Anterior cingulate cortex (tissue), 58 donors: Measurements from ENCODE around the gene ADD3.
"Not testable (repeated sequence)": the region's sequence is repeated elsewhere in the genome, so short reads cannot be mapped to it uniquely, and the experiment has no call there.

Experiments used
- DNase-seq, 58 donors: peaks; one replicate each; lab custom pipeline; 2025; lab: John Stamatoyannopoulos, UW

The ADD3 gene

DNA sequence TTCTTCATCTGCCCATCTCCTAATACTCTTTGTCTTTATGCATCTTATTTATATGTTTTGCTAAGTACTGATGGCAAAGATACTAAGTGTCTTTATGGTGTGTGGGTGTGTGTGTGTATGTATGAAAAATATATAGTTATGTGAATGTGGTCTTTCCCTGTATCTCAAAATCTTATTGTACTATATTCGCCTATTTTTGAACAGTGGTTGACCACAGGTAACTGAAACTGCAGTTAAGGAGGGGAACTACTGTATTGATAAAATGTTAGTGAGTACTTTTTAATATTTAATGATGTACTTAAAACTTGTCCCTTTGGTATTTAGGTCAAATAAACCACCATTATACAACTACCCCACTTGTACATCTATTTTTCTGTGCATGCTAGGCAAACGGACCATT, 85.9 kb downstream of the ADD3 start:
- DNase-seq, result no peak

GRCh38 chr10:110094786-110095185, 87.0 kb downstream of the ADD3 start:
- no peak for DNase-seq

- DNase-seq, result no peak
Observed at GRCh38 chr10:110101464-110102144, 93.8 kb downstream of the ADD3 start.

- no peak for DNase-seq
Observed at GRCh38 chr10:110103921-110104461, 96.2 kb downstream of the ADD3 start.

DNA sequence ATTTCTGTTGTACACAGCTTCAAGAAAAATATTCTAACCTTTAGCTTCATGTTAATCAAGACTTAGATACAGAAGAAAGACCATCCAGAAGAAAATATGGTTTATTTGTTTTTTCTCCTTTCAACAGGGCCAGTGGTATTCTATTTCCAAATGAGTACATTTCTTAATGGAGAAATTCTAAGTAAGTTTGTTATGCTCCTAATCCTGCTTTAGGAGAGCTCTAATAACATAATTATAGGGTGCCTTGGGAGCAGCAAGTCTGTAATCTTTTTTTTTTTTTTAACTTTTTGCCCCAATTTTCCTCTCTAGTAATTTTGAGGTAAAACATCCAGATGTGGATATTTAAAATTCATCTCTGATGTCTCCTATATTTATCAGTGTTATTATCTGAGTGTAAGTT, 98.1 kb downstream of the ADD3 start:
- no peak for DNase-seq

- no peak for DNase-seq
Observed at GRCh38 chr10:110107430-110107829, 99.6 kb downstream of the ADD3 start.

DNA sequence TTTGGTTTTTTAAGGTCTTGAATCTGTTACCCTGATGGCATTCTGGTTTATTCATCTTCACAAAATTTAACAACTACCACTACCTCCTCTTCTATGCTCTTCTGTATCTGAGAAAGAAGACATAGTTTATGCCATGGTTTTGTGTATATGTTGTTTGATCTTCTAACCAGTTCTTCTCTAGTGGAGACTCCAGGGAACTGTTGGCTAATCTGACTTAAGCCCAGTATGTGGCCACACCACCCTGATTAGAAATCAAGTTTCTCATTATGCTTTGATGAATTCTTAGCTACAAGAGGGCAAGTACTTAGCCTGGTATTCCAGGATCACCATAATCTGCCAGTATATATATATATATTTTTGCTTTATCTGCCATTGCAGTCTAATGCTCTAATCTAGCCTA, 100.1 kb downstream of the ADD3 start:
- no peak for DNase-seq

DNA sequence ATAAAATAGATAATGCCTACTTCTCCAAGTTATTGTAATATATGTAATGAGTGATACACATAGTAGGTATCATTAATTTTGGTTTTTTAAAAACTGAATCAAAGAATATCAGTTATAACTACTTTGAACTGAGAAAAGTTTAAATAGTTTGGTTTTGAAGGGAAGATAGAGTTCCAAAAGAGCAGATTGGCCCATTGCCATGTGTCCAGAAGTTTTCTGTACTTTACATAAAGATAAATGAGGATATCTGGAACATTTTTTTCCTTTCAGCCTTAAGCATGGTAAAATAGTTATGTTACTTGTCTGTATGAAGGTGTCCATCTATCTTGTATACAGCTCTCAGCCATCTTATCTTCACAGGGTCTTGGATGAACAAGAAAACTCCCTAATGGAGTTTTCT, 101.7 kb downstream of the ADD3 start:
- no peak for DNase-seq

GRCh38 chr10:110110338-110110737, 102.6 kb downstream of the ADD3 start:
- no peak for DNase-seq

DNA sequence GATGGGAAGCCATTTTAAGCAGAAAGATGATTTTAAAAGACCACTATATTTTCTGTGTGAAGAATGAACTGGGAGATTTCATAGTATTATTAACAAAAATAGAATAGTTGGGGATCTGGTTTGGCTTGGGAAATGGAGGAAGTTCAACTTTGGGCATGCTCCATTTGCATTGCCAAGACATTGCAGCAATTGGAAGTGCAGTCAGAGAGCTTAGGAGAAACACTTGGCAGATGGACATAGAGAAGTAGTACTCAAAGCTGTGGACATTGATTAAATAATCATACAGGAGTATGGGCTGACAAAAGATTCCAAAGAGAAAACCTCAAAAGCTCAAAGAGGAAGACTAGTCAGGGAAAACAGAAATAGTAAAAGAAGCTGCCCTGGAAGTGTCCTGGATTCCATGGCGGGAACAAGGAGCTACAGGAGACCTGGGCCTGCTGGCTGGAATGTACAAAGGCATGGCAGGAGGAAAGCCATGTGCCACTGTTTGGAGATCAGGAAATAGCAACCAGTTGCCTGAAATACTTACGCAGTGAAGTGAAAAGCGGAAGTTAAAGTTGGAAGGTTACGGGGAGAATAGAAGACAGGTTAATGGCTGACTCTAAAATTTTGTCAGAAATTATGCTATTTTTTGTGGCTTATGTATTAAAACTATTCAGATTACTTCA, 106.0 kb downstream of the ADD3 start:
- DNase-seq, result no peak

DNA sequence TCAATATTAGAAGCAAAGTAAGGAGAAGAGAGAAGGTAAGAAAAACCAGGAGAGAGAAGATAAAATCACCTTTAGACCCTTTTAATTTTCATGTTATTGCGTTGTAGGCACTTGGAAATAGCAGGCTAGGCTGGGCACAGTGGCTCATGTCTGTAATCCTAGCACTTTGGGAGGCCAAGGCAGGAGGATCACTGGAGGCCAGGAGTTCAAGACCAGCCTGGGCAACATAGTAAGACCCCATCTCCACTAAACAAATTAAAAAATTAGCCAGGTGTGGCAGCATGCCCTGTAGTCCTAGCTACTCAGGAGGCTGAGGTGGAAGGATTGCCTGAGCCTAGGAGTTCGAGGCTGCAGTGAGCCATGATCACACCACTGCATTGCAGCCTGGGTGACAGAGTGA, 106.9 kb downstream of the ADD3 start:
- not testable (repeated sequence) for DNase-seq

DNA sequence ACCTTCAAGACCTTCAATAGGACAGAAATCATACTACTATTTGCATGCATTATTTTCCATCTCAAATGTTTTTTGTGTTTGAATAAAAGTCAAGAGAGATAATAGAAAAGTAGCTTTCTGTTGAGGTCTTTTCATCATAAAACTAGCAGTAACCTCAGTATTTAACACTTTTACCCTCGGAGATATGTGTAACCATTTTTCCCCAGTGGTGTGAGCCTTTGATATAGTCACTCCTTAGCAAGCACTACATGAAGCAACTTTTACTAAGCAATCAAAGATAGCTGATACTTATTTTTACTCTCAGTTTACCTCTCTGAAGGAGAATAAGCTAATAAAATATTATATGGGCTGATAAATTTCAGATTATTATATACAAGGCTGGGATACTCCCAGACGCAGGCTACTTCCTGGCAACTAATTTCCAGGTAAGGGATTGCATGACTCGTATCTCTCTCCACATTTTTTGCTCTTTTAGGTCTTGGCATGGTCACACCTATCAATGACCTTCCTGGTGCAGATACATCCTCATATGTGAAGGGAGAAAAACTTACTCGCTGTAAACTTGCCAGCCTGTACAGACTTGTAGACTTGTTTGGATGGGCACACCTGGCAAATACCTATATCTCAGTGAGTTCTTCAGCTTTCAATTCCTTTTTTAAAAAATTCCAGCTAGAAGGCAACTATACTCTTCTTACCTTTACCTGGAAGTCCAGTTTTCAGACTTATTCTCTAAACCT, 108.2 kb downstream of the ADD3 start:
- DNase-seq, result no peak

DNA sequence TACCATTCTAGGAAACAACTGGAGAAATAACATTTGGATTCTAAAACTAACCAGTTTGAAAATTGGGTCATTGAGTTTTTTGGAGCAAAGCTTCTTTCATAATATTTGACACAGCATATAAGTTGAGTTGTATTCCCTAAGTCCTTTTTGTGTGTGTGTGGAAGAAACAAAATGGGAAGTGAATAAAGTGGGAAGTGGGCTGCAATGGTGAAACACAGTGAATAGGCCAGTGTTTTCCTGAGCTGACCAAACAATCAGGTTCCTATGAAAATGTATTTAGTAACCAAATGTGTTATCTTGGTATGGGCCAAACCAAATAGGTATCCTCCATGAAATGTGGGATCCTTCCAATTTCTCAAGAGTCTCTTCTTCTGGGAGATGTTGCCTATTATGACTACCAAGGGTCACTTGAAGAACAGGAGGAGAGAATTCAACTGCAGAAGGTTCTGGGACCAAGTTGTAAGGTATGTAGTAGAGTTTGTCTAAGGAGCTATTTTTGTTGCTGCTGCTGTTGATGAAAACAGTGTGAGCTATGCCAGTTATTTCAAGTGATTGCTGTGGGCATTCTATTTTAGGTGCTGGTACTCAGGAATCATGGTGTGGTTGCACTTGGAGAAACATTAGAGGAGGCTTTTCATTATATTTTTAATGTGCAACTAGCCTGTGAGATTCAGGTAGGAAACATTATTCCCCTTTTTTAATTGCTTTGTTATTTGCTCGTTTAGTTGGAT, 111.3 kb downstream of the ADD3 start:
- no peak for DNase-seq

DNA sequence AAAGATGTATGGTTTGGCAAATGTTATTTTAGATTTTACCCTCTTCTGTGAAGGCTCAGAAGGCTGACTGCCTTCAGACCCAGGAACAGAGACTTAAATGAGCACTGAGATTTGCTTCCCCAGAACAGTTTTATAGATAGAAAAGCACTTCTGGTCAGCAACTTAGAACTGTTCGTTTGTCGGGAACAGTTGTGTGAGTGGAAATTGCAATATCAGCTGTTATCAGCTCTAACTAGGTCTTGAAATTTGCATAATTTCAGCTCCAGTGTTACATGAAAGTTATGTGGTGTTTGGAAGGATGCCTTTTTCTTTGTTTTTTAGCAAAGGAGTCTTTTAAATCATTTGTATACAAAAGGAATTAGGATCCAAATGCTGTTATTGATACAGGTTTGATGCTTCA, 115.8 kb downstream of the ADD3 start:
- DNase-seq, result no peak

DNA sequence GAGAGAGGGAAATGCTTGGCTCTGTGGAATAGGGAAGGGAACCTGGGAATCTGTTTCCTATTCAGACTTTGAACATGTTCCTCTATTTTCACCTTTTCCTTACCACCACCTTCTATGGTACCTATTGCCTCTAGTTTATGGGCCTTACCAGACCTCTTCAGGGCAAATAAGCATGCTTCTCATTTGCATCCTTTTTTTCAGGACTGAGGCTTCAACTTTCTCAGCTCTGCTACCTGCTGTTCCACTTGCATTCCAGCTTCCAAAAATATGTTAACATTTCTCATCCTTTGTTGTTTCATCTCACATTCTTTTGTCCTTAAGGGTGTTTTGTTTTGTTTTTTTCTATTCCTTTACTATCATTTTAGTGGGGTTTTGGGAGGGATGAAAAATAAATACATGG, 121.7 kb downstream of the ADD3 start:
- no peak for DNase-seq

- no peak for DNase-seq
Observed at GRCh38 chr10:110134917-110135316, 127.1 kb downstream of the ADD3 start.

GRCh38 chr10:110135836-110136235, 128.1 kb downstream of the ADD3 start:
- not testable (repeated sequence) for DNase-seq

DNA sequence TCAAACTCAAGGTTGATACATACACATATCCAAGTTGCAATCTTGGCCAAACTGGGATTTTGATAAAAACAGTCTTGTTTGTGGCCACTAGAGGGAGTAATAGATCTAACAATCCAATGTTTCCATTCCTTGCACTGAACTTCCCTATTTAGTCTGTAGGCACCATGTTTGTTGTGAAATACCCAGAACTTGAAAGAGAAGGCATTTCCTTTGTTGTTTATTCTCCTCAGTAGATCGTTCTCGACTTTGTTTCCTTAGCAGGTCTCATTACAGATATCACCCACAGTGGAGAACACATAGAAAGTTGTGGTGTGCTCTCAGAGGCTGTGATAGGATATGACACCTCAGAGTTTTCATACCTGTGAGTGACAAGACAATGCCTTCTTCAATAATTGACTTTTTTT, 129.4 kb downstream of the ADD3 start:
- DNase-seq, result peak in 2 of 58 donors; percentile 49 to 72

GRCh38 chr10:110138197-110138812, 130.5 kb downstream of the ADD3 start:
- peak in 2 of 58 donors; percentile 3 to 58 for DNase-seq

DNA sequence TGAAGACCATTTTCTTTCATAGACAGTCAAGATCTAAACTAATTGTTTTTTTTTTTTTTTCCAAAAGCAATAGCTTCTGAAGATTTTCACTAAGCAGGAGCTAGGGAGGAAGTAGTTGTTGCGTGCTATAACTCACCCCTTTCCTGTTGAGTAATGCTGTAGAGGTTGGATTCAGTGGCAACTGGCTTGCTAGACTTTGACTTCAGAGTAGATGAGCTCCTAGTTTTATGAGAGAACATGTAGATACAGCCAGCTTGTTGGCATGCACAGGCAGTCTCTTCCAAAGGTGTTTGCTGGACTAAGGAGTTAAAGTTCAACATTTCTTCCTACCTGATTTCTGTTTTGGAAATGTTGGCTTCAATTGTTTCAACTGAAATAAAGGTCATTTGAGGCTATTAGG, 133.4 kb downstream of the ADD3 start:
- no peak for DNase-seq
